ENCODE results near the gene DNAJA4.

DNA sequence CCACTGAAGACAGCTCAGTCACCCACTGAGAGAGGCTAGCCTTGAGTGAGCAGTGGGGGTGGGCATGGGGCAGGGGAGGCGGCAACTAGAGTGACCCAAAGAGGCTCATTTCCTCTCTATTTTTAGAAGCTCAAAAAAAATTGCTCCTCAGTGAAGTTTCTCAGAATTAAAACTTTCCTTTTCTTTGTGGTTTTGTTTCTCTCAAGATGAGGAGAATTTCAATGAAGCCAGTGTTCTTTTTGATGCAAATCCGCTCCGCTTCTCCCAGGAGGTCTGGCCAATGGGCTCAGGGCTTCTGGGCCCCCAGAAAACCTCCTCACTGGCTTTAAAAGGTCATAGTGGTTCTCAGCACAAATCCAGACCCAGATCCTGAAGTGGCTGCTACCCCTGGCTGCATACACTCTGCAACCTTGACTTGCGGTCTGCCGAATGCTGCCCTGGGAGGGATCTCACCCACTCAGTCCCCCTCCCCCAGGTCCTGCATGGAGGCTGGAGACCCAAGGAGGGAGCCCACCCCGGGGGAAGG lies 29.8 kb upstream of the DNAJA4 start, which contains the start of gene ACSBG1:
- TF ChIP-seq, protein P1, sequence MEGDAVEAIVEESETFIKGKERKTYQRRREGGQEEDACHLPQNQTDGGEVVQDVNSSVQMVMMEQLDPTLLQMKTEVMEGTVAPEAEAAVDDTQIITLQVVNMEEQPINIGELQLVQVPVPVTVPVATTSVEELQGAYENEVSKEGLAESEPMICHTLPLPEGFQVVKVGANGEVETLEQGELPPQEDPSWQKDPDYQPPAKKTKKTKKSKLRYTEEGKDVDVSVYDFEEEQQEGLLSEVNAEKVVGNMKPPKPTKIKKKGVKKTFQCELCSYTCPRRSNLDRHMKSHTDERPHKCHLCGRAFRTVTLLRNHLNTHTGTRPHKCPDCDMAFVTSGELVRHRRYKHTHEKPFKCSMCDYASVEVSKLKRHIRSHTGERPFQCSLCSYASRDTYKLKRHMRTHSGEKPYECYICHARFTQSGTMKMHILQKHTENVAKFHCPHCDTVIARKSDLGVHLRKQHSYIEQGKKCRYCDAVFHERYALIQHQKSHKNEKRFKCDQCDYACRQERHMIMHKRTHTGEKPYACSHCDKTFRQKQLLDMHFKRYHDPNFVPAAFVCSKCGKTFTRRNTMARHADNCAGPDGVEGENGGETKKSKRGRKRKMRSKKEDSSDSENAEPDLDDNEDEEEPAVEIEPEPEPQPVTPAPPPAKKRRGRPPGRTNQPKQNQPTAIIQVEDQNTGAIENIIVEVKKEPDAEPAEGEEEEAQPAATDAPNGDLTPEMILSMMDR (IDR thresholded peaks at IDR 0.05; ENCODE audit: poor library complexity, severe bottlenecking) = no peak
- no peak for TF ChIP-seq RAD21 (conservative IDR thresholded peaks at IDR 0.05)
- TF ChIP-seq EZH2 (IDR thresholded peaks at IDR 0.05; ENCODE audit: borderline replicate concordance, insufficient read depth, low read length, poor library complexity, severe bottlenecking) = no peak
- TF ChIP-seq EP300 (conservative IDR thresholded peaks at IDR 0.05; ENCODE audit: poor library complexity, severe bottlenecking) = no peak
- no peak for TF ChIP-seq POLR2AphosphoS5 (IDR thresholded peaks at IDR 0.05)
- TF ChIP-seq MXI1 (conservative IDR thresholded peaks at IDR 0.05; ENCODE audit: poor library complexity, severe bottlenecking) = no peak

All from neural cell (in vitro differentiated cells).